Measurements from ENCODE around the gene HOXD13. TPM values are rescaled to one million over a fixed set of nuclear protein-coding genes. Genes with fewer than 3 reads are reported as not detected.

HOXD13 gene
- total and polyA plus RNA-seq, 2 of the 13 experiments (the other 11 are each of a cell fraction or from before 2014, with no cell fraction given), result not detected

GRCh38 chr2:176085861-176086771 lies 6.4 kb upstream of the HOXD13 start (continued):
- peak; percentile 95 for TF ChIP-seq CTCF (CRISPR knock-in tag; IDR thresholded peaks at IDR 0.05)
- 0 out of 2 replicates have a peak, but pooled peaks have one; percentile 28 for TF ChIP-seq ZNF580 (CRISPR knock-in tag; IDR thresholded peaks at IDR 0.05; ENCODE audit: borderline replicate concordance, low read depth)
- TF ChIP-seq ZNF563 (CRISPR knock-in tag; IDR thresholded peaks at IDR 0.05), result 0 out of 2 replicates have a peak, but pooled peaks have one; percentile 40
- 0 out of 2 replicates have a peak, but pooled peaks have one; percentile 26 for TF ChIP-seq ZBTB7A (CRISPR knock-in tag; IDR thresholded peaks at IDR 0.05)
- peak; percentile 55 for TF ChIP-seq AGO1 (IDR thresholded peaks at IDR 0.05; ENCODE audit: low read depth, low read length, poor library complexity, severe bottlenecking)
- TF ChIP-seq RNF2 (conservative IDR thresholded peaks at IDR 0.05; ENCODE audit: low read depth), result 0 out of 2 replicates have a peak, but pooled peaks have one; percentile 57
- TF ChIP-seq EZH2 (conservative IDR thresholded peaks at IDR 0.05; ENCODE audit: low read depth, low read length), result peak; percentile 88
- no peak for TF ChIP-seq YEATS4 (CRISPR knock-in tag; IDR thresholded peaks at IDR 0.05; ENCODE audit: borderline replicate concordance)
- 0 out of 2 replicates have a peak, but pooled peaks have one; percentile 15 for TF ChIP-seq HES4 (CRISPR knock-in tag; IDR thresholded peaks at IDR 0.05; ENCODE audit: borderline replicate concordance)
- TF ChIP-seq PHF5A (CRISPR knock-in tag; IDR thresholded peaks at IDR 0.05; ENCODE audit: low read depth, unreplicated experiment), result no peak
- TF ChIP-seq ZNF501 (CRISPR knock-in tag; IDR thresholded peaks at IDR 0.05), result peak; percentile 47; the same call in 1 of the 2 replicates
- 0 out of 4 replicates have a peak, but pooled peaks of 1 of the 2 experiments have one; percentile 35 for TF ChIP-seq ATF4 (CRISPR knock-in tag; IDR thresholded peaks at IDR 0.05)
- 0 out of 2 replicates have a peak, but pooled peaks have one; percentile 36 for TF ChIP-seq HOXA9 (CRISPR knock-in tag; IDR thresholded peaks at IDR 0.05; ENCODE audit: borderline replicate concordance)
- TF ChIP-seq NRL (CRISPR knock-in tag; IDR thresholded peaks at IDR 0.05; ENCODE audit: borderline replicate concordance), result 0 out of 2 replicates have a peak, but pooled peaks have one; percentile 43
- no peak for TF ChIP-seq TOPORS (CRISPR knock-in tag; IDR thresholded peaks at IDR 0.05)
- TF ChIP-seq ZMYM2 (CRISPR knock-in tag; IDR thresholded peaks at IDR 0.05), result no peak
- TF ChIP-seq PBX2 (CRISPR knock-in tag; IDR thresholded peaks at IDR 0.05), result 0 out of 2 replicates have a peak, but pooled peaks have one; percentile 19
- peak; percentile 47; the same call in 1 of the 2 replicates for TF ChIP-seq ZNF672 (CRISPR knock-in tag; IDR thresholded peaks at IDR 0.05)
- TF ChIP-seq ZNF691 (CRISPR knock-in tag; IDR thresholded peaks at IDR 0.05; ENCODE audit: borderline replicate concordance, low read depth), result 0 out of 2 replicates have a peak, but pooled peaks have one; percentile 27

Measured in HepG2 (cell line).